Cardiac fibroblast (primary cell): ENCODE results near the gene TH.

Experiments used
- DNase-seq, 2 donors: peaks; one replicate each; pipeline versions ENCODE4 v3.0.0 to v3.0.0-alpha.2; 2010; ENCODE audit warnings: low read depth in 2 of 2
- H3K4me3 ChIP-seq, 2 donors: replicated peaks in 1 of 2; 1 replicate in 1 of 2; 2 replicates in 1 of 2; pipeline ENCODE4 v1.5.1; 2011; ENCODE audit warnings: low read depth in 2 of 2, low read length in 2 of 2, mild to moderate bottlenecking in 2 of 2, moderate library complexity in 1 of 2
- TF ChIP-seq, protein P1 (sequence below): IDR thresholded peaks from one replicate; pipeline ENCODE4 v1.5.1; 2011; ENCODE audit warnings: low read depth, mild to moderate bottlenecking, low read length, inconsistent platforms

The TH gene

DNA sequence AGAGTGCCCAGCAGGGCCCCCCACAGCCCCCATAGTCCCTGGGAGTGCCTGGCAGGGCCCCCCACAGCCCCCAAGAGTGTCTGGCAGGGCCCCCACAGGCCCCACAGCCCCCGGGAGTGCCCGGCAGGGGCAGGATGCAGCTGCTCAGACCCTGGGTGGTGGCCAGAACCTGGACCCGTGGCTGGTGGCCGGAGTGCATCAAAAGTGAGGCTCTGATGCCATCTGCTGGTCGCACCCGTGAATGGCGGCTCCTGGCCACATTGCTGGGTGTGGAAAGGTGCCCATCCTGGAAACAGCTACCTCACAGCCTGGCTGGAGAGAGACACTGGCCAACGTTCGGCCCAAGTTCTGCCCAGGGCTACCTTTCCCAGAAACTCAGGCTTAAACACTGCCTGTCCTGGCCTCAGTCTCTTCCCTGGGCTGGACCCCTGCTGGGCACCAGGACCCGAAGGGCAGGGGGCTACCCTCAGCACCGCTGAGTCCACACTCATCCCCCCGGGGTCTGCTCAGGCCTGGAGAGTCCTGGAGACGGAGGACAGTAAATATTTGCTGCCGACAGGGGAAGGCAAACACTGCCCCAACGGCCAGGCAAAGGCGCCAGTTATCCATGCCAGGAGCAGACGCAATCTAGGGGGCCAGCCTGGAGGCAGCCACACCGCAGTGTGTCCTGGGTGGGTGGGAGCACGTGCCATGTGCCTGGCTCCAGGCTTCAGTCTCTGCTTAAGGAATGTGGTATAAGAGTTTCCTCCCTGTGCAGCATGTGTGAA, 15.0 kb downstream of the TH start:
- TF ChIP-seq, protein P1, sequence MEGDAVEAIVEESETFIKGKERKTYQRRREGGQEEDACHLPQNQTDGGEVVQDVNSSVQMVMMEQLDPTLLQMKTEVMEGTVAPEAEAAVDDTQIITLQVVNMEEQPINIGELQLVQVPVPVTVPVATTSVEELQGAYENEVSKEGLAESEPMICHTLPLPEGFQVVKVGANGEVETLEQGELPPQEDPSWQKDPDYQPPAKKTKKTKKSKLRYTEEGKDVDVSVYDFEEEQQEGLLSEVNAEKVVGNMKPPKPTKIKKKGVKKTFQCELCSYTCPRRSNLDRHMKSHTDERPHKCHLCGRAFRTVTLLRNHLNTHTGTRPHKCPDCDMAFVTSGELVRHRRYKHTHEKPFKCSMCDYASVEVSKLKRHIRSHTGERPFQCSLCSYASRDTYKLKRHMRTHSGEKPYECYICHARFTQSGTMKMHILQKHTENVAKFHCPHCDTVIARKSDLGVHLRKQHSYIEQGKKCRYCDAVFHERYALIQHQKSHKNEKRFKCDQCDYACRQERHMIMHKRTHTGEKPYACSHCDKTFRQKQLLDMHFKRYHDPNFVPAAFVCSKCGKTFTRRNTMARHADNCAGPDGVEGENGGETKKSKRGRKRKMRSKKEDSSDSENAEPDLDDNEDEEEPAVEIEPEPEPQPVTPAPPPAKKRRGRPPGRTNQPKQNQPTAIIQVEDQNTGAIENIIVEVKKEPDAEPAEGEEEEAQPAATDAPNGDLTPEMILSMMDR = peak; percentile 89
- DNase-seq = peak; percentile 58 to 61
- H3K4me3 ChIP-seq = no peak overlapping the region

DNA sequence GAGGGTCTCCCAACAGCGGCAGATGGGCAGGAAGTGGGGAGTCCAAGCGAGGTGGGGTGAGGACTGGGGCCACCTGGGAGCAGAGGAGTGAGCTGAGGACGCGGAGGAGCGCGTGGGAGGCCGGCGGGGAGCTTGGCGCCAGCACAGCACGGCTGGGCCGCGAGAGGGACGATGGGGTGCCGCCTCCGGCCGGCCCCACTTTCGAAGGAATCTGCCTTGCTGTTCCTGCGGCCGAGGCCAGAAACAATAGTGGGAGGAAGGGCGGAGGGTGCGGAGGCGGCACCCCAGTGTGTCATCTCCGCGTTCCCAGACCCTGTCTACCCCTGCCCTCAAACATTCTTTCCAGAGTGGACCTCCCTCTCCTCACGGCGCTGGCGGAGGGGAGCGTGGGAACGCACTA, 16.1 kb downstream of the TH start:
- H3K4me3 ChIP-seq = no peak overlapping the region
- DNase-seq = no peak
- TF ChIP-seq, protein P1 = no peak

DNA sequence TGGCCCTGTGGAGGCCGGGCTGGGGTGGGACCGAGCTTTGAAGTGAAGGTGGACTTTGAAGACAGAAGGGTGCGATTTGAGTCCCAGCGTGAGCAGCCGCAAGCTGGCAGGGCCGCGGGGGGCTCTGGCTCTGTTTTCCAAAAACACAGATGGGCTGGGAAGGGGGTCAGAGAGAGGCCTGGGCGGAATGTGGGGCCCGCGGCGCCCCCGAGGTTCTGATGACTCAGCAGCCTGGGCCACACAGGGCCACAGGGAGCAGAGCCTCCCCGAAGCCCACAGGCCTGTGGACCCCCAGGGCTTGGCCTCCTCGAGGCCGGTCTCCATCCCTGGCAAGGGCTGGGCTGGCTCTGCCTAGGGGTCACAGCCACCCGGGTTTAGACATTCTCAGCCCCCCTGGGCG, 16.7 kb downstream of the TH start:
- DNase-seq = no peak
- TF ChIP-seq, protein P1 = no peak
- H3K4me3 ChIP-seq = no peak overlapping the region

- TF ChIP-seq, protein P1 = no peak
- DNase-seq = no peak
- H3K4me3 ChIP-seq = no peak overlapping the region
Observed at GRCh38 chr11:2154195-2154585, 17.4 kb downstream of the TH start.

DNA sequence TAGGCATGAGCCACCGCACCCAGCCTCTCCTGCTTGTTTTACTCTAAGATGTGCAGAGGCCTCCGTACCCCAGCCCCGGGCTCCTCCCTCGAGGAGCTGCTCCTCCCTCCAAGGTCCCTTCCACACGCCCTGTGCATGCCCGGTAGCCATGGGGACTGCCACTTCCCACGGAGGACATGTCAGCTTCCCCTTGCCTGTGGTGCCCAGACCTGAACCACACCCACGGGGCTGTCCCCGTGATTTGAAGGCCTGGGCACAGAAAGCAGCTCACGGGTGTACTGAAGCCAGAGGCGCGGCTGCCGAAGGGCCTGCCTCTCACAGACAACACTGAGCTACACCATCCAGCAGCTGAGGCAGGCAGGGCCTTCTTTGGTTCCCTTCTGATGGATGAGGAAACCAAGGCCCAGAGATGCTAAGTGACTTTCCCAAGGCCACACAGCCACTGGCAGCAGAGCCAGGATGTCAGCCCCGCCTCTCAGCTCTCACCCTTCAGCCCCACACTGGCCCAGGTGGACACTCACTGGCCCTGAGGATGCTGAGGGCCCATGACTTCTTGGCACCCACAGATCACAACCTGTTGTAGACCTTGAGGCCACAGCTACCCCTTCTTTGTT, 17.9 kb downstream of the TH start:
- TF ChIP-seq, protein P1 = no peak
- no peak for DNase-seq
- H3K4me3 ChIP-seq = no peak overlapping the region

GRCh38 chr11:2151500-2152257, 19.9 kb downstream of the TH start:
- peak; percentile 77 to 81 for DNase-seq
- H3K4me3 ChIP-seq = no peak overlapping the region
- TF ChIP-seq, protein P1 = peak; percentile 87
